Osteoblast (primary cell): ENCODE measurements around the gene RLBP1. TPM values are rescaled to one million over a fixed set of nuclear protein-coding genes. Genes with fewer than 3 reads are reported as not detected.

Experiments
- DNase-seq: peaks from one replicate; pipeline ENCODE4 v3.0.0; 2011; ENCODE audit warnings: low spot score, mixed read lengths; ENCODE audit not compliant: insufficient read length; ENCODE audit errors: missing footprints
- H2AFZ ChIP-seq: 2 replicates; pipeline ENCODE4 v1.6.0; 2011; ENCODE audit warnings: mild to moderate bottlenecking, low read length
- H3K27ac ChIP-seq: 2 replicates; pipeline ENCODE4 v1.5.1; 2011; ENCODE audit warnings: mild to moderate bottlenecking, low read depth, low read length, moderate library complexity
- H3K27me3 ChIP-seq: 2 replicates; pipeline ENCODE4 v1.6.0; 2012; ENCODE audit warnings: mild to moderate bottlenecking, control low read depth, inconsistent platforms, low read length, moderate library complexity; ENCODE audit not compliant: insufficient read depth
- H3K36me3 ChIP-seq: 2 replicates; pipeline ENCODE4 v1.5.1; 2011; ENCODE audit warnings: mild to moderate bottlenecking, low read length, control low read depth, moderate library complexity; ENCODE audit not compliant: insufficient read depth
- H3K4me1 ChIP-seq: 2 replicates; pipeline ENCODE4 v1.5.1; 2011; ENCODE audit warnings: mild to moderate bottlenecking, low read length, control low read depth, moderate library complexity; ENCODE audit not compliant: insufficient read depth
- H3K4me2 ChIP-seq: 2 replicates; pipeline ENCODE4 v1.6.0; 2011; ENCODE audit warnings: mild to moderate bottlenecking, low read length; ENCODE audit not compliant: insufficient read depth
- H3K4me3 ChIP-seq: fragments of 200-600 bp; sonication (generic); 3 replicates; pipeline ENCODE4 v1.5.1; 2012; ENCODE audit warnings: mild to moderate bottlenecking, low read length, inconsistent platforms; ENCODE audit not compliant: insufficient read depth
- H3K79me2 ChIP-seq: 2 replicates; pipeline ENCODE4 v1.6.0; 2012; ENCODE audit warnings: mild to moderate bottlenecking, low read length, control low read depth, inconsistent platforms; ENCODE audit not compliant: insufficient read depth
- H3K9me3 ChIP-seq: 2 replicates; pipeline ENCODE4 v1.5.1; 2011; ENCODE audit warnings: low read depth, low read length, control low read depth
- H4K20me1 ChIP-seq: 2 replicates; pipeline ENCODE4 v1.6.0; 2012; ENCODE audit warnings: mild to moderate bottlenecking, low read length, control low read depth; ENCODE audit not compliant: insufficient read depth
- total RNA-seq: library from RNA; depleted of rRNA; stranded (reverse); fragments of >200 nt; gene quantifications from 2 replicates; pipeline ENCODE4 v1.2.3, GENCODE V29; 2012
- TF ChIP-seq, protein P1 (sequence below): IDR thresholded peaks from 2 replicates; pipeline ENCODE4 v1.5.1; 2011; ENCODE audit warnings: mild to moderate bottlenecking, low read depth, low read length, moderate library complexity; ENCODE audit errors: extremely low read depth

Gene RLBP1
- total RNA-seq, 1 donor = under 0.01 TPM

DNA sequence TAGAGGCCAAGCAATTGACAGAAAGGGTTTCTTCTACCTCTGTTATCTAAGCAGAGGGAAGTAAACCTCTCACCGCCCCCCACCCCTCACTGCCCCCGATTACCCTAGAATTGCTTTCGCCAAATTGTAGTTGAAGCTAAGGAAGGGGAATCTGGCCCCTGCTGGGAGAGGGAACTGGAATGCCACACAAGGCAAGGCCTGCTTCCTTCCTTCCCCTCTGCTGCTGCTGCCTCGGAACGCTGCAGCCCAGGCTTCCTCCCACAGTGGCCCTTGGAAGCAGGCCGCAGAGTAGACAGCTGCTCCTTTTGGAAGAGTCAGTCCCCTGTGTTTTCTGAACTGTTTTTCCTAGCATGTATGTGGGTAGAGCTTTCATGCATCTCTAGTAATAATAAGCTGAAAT is 21.6 kb downstream of the RLBP1 start:
- Histone ChIP-seq H3K27me3 (no peaks in the 10 kb centered on the region), H3K4me3 (no peak overlapping the region), H3K4me2 (no peak overlapping the region), H4K20me1 (no peaks in the 10 kb centered on the region), H2AFZ (no peak overlapping the region), H3K27ac (no peak overlapping the region), H3K4me1 (peaks cover 38% of the 10 kb centered on the region), H3K36me3 (peaks cover 21% of the 10 kb centered on the region), H3K79me2 (no peaks in the 10 kb centered on the region), H3K9me3 (no peaks in the 10 kb centered on the region)
- no peak for DNase-seq
- TF ChIP-seq, protein P1, sequence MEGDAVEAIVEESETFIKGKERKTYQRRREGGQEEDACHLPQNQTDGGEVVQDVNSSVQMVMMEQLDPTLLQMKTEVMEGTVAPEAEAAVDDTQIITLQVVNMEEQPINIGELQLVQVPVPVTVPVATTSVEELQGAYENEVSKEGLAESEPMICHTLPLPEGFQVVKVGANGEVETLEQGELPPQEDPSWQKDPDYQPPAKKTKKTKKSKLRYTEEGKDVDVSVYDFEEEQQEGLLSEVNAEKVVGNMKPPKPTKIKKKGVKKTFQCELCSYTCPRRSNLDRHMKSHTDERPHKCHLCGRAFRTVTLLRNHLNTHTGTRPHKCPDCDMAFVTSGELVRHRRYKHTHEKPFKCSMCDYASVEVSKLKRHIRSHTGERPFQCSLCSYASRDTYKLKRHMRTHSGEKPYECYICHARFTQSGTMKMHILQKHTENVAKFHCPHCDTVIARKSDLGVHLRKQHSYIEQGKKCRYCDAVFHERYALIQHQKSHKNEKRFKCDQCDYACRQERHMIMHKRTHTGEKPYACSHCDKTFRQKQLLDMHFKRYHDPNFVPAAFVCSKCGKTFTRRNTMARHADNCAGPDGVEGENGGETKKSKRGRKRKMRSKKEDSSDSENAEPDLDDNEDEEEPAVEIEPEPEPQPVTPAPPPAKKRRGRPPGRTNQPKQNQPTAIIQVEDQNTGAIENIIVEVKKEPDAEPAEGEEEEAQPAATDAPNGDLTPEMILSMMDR = no peak

DNA sequence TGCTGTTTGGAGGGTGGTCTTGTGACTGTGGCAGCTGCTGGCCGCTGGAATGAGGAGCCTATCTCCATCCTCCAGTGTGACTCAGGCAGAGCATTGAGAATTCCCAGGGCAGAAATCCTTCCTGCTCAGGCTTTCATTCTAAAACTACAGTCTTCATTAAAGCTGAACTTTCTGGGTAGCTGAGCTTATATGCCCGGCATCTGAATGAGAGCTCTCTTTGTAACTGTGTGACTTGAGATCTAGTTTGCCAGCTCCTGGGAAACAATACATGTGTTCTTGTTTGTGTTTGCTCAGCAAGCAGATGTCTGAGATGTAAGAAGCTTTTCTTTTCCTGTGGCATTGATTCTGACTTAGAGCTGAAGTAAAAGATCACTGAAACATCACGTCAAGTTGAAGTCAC is 22.4 kb downstream of the RLBP1 start:
- H3K4me1 ChIP-seq = peaks cover 39% of the 10 kb centered on the region
- no peak overlapping the region for H3K4me3 ChIP-seq
- H3K27ac ChIP-seq = peak overlapping the region; percentile 16
- no peaks in the 10 kb centered on the region for H4K20me1 ChIP-seq
- H3K79me2 ChIP-seq = no peaks in the 10 kb centered on the region
- no peaks in the 10 kb centered on the region for H3K27me3 ChIP-seq
- no peak overlapping the region for H3K4me2 ChIP-seq
- no peak overlapping the region for H2AFZ ChIP-seq
- no peaks in the 10 kb centered on the region for H3K9me3 ChIP-seq
- TF ChIP-seq, protein P1 = no peak
- peaks cover 26% of the 10 kb centered on the region for H3K36me3 ChIP-seq
- DNase-seq = no peak

DNA sequence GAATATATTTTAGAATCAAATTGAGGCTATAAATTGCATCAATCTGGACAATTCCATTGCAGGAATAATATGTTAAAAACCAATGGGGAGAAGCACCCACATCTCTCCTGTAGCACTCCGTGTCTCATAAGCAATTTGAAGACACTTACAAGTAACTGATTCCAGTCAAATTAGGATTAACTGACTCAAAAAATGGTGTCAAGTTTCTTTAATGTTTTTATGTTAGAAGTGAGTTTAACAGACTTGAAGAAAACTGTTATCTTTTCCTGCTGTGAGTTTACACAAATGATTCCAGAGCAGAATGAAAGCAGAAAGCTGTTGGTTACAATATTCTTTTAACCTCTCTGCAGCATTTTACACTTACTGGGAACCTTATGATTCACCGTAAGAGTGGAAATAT is 23.2 kb downstream of the RLBP1 start:
- Histone ChIP-seq H3K4me1 (peaks cover 32% of the 10 kb centered on the region), H3K79me2 (no peaks in the 10 kb centered on the region), H2AFZ (no peak overlapping the region), H3K36me3 (peaks cover 30% of the 10 kb centered on the region), H3K9me3 (no peaks in the 10 kb centered on the region), H3K27ac (no peak overlapping the region), H3K27me3 (no peaks in the 10 kb centered on the region), H3K4me3 (no peak overlapping the region), H3K4me2 (no peak overlapping the region), H4K20me1 (no peaks in the 10 kb centered on the region)
- TF ChIP-seq, protein P1 = no peak
- no peak for DNase-seq

DNA sequence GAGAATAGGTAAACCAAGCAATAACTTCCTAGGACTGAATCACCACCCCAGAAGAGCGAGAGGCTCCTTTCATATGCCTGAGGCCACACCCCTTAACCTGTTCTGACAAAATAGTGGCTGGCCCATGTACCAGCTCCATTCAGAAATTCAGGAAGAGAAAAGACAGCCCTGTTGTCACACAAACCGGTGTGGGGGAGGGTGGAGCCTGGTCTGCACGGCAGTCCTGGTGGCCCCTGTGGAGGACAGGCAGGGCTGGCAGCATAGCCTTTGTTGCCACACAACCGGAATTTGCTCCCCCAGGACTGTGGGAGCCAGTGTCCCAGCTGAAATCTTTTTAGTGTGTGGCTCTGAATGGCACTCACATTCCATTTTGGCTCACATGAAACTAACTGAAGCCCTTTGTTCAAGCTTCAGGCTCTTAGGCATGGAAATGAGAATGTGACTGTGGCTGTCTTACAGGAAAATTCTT is 23.8 kb downstream of the RLBP1 start:
- H4K20me1 ChIP-seq = no peaks in the 10 kb centered on the region
- no peak overlapping the region for H3K4me2 ChIP-seq
- peaks cover 36% of the 10 kb centered on the region for H3K4me1 ChIP-seq
- no peak overlapping the region for H3K4me3 ChIP-seq
- H3K27me3 ChIP-seq = no peaks in the 10 kb centered on the region
- H3K9me3 ChIP-seq = no peaks in the 10 kb centered on the region
- peaks cover 37% of the 10 kb centered on the region for H3K36me3 ChIP-seq
- no peak for DNase-seq
- TF ChIP-seq, protein P1 = no peak
- H3K27ac ChIP-seq = peak overlapping the region; percentile 84
- H2AFZ ChIP-seq = no peak overlapping the region
- H3K79me2 ChIP-seq = no peaks in the 10 kb centered on the region
